Hepatocyte (in vitro differentiated cells): ENCODE results near the gene CHKA. TPM values are rescaled to one million over a fixed set of nuclear protein-coding genes. Genes with fewer than 3 reads are reported as not detected.

Source experiments
- DNase-seq: peaks from one replicate; pipeline ENCODE4 v3.0.0-alpha.2; 2016; ENCODE audit warnings: low spot score
- H2AFZ ChIP-seq: fragments of 200-600 bp; sonication (generic); 2 replicates; pipeline ENCODE4 v1.6.0; 2016; ENCODE audit warnings: antibody characterized with exemption, mild to moderate bottlenecking
- H3K27ac ChIP-seq: fragments of 200-600 bp; sonication (generic); 2 replicates; pipeline ENCODE4 v1.5.1; 2016; ENCODE audit warnings: mild to moderate bottlenecking
- H3K27me3 ChIP-seq: fragments of 200-600 bp; sonication (generic); 2 replicates; pipeline ENCODE4 v1.6.1; 2016
- H3K36me3 ChIP-seq: fragments of 200-600 bp; sonication (generic); replicated peaks from 2 replicates; pipeline ENCODE4 v1.5.1; 2016; ENCODE audit warnings: low read depth; ENCODE audit not compliant: insufficient read depth
- H3K4me1 ChIP-seq: fragments of 200-600 bp; sonication (generic); 2 replicates; pipeline ENCODE4 v1.5.1; 2016; ENCODE audit warnings: mild to moderate bottlenecking, moderate library complexity; ENCODE audit not compliant: insufficient read depth
- H3K4me2 ChIP-seq: fragments of 200-600 bp; sonication (generic); 2 replicates; pipeline ENCODE4 v1.6.0; 2016
- H3K4me3 ChIP-seq: fragments of 200-600 bp; sonication (generic); 2 replicates; pipeline ENCODE4 v1.5.1; 2016; ENCODE audit warnings: mild to moderate bottlenecking
- H3K79me2 ChIP-seq: fragments of 200-600 bp; sonication (generic); 2 replicates; pipeline ENCODE4 v1.6.0; 2017; ENCODE audit warnings: mild to moderate bottlenecking
- H3K9me2 ChIP-seq: fragments of 200-600 bp; sonication (generic); replicated peaks from 2 replicates; pipeline ENCODE4 v1.6.0; 2017; ENCODE audit warnings: mild to moderate bottlenecking; ENCODE audit not compliant: insufficient read depth
- H3K9me3 ChIP-seq: fragments of 200-600 bp; sonication (generic); 2 replicates; pipeline ENCODE4 v1.5.1; 2016; ENCODE audit warnings: low read depth, mild to moderate bottlenecking
- H4K20me1 ChIP-seq: fragments of 200-600 bp; sonication (generic); 2 replicates; pipeline ENCODE4 v1.6.0; 2016; ENCODE audit warnings: mild to moderate bottlenecking; ENCODE audit not compliant: insufficient read depth, poor library complexity, severe bottlenecking
- EZH2 ChIP-seq: fragments of 200-600 bp; sonication (generic); IDR thresholded peaks from 2 replicates; pipeline ENCODE4 v1.6.1; 2016; ENCODE audit warnings: antibody characterized with exemption, mild to moderate bottlenecking, borderline replicate concordance
- EZH2phosphoT487 ChIP-seq: fragments of 200-600 bp; sonication (generic); IDR thresholded peaks from one replicate; pipeline ENCODE4 v1.6.1; 2018; ENCODE audit warnings: antibody characterized with exemption, mild to moderate bottlenecking, low read depth, moderate library complexity; ENCODE audit not compliant: unreplicated experiment, severe bottlenecking
- WGBS: methylation state at CpG from one replicate; pipeline ENCODE4 v1.1.6; 2016; ENCODE audit warnings: low lambda C conversion rate; ENCODE audit errors: missing lambda C conversion rate; 5-methylcytosine and 5-hydroxymethylcytosine counted together
- polyA plus RNA-seq: library from polyadenylated mRNA; unstranded; fragments of >200 nt; fragmentation: Nextera tagmentation; extraction: Ambion mirVana; gene quantifications from 2 replicates; pipeline ENCODE4 v1.2.1, GENCODE V29; 2016
- total RNA-seq: library from RNA; depleted of rRNA; stranded (reverse); fragments of >200 nt; gene quantifications from 2 replicates; pipeline ENCODE4 v1.2.3, GENCODE V29; 2014
- TF ChIP-seq, protein P1 (sequence below): fragments of 200-600 bp; sonication (generic); IDR thresholded peaks from 2 replicates; pipeline ENCODE4 v1.5.1; 2016; ENCODE audit warnings: antibody characterized with exemption, mild to moderate bottlenecking; ENCODE audit not compliant: poor library complexity

Gene CHKA
- total and polyA plus RNA-seq, 2 experiments from 2014 or later: 70.0 to 117 TPM

DNA sequence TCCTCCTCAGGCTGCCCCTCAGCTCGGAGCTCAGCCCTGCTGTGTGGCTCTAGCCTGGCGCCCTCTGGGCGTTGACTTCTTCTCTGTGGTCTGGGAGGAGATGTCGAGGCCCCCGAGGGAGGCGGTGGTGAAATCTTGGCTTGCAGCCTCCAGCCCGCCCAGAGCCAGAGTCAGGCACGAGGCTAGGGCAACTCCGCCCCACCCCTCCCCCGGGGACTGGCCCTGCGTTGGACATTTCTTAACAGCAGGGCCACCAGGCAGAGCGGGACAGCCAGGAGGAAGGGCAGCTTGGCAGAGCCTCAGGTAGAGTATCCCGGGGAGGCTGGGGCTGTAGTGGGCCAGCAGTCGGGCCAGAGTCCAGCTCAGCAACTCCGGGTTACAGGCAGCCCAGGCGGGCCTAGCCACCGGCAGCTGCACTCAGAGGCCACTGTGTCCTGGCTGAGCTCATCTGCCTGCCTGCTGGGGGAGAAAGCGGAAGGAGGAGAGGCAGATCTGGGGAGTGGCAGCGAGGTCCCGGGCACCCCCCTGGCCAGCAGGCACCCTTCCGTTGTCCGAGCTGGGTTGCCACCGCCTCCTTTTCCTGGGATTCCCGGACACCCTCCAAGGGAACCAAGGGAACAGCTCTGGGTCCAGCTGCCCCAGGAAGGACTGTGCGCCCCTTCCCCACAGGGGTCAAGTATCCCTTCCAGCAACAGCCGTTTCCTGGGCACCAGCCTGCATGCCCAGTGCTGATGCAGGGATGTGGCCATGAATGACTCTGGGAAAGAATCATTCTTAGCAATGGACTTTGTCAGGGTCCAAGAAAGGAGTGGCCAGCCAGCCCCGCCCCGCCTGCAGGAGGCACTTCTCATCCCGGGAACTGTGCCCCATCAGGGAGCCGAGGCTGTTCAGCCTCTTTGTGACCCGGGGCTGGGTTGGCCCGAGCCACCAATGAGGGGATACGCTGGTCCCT is 110.8 kb downstream of the CHKA start, which contains the start of gene ALDH3B1:
Gene ALDH3B1, plus strand, starts transcription at position 238 of the 952 bp plus-strand sequence. CDS start 4,971 bp downstream, outside the sequence.
- no peaks in the 10 kb centered on the region for H3K27me3 ChIP-seq
- peaks cover 45% of the 10 kb centered on the region for H3K4me1 ChIP-seq
- no peaks in the 10 kb centered on the region for H4K20me1 ChIP-seq
- peak; percentile 87 for DNase-seq
- H3K9me2 ChIP-seq: no peaks in the 10 kb centered on the region
- no peak within 1 kb of the TSS for H3K4me3 ChIP-seq
- no peak for TF ChIP-seq EZH2phosphoT487
- TF ChIP-seq EZH2: no peak
- TF ChIP-seq, protein P1, sequence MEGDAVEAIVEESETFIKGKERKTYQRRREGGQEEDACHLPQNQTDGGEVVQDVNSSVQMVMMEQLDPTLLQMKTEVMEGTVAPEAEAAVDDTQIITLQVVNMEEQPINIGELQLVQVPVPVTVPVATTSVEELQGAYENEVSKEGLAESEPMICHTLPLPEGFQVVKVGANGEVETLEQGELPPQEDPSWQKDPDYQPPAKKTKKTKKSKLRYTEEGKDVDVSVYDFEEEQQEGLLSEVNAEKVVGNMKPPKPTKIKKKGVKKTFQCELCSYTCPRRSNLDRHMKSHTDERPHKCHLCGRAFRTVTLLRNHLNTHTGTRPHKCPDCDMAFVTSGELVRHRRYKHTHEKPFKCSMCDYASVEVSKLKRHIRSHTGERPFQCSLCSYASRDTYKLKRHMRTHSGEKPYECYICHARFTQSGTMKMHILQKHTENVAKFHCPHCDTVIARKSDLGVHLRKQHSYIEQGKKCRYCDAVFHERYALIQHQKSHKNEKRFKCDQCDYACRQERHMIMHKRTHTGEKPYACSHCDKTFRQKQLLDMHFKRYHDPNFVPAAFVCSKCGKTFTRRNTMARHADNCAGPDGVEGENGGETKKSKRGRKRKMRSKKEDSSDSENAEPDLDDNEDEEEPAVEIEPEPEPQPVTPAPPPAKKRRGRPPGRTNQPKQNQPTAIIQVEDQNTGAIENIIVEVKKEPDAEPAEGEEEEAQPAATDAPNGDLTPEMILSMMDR: no peak
- no peaks in the 10 kb centered on the region for H3K36me3 ChIP-seq
- WGBS: 44% methylated on average over 33 of the region's 33 CpGs
- H3K27ac ChIP-seq: peak within 1 kb of the TSS; percentile 93
- no peak within 1 kb of the TSS for H2AFZ ChIP-seq
- H3K4me2 ChIP-seq: peak within 1 kb of the TSS; percentile 71
- H3K79me2 ChIP-seq: no peaks in the 10 kb centered on the region
- H3K9me3 ChIP-seq: no peaks in the 10 kb centered on the region

DNA sequence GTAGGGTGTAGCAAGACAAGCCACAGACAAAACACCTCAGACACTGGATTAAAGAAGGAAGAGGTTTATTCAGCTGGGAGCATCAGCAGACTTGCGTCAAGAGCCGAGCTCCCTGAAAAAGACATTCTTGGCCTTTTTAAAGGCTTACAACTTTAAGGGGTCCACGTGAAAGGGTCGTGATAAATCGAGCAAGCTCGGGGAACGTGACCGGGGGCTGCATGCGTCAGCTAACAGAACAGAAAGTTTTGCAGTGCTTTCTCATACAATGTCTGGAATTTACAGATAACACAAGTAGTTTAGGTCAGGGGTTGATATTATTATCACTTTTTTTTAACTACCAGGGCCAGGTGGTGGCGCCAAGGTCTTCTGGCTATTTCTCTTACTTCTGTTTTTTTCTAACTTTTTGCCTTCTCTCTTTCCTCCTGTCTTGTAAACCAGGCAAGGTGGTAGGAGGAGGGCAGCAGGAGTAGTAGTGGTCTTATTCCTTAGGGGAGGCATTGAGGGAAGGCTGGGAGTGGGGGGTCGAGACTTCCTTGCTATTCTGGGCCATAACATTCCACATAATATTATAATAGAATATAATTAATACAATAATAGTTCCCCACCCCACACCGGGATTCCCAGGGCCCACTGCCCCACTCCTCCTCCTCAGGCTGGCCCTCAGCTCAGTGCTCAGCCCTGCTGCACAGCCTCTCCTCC is 111.6 kb downstream of the CHKA start:
- H3K4me3 ChIP-seq: no peak overlapping the region
- no peaks in the 10 kb centered on the region for H3K9me2 ChIP-seq
- 68% methylated on average over 12 of the region's 12 CpGs for WGBS
- H3K36me3 ChIP-seq: no peaks in the 10 kb centered on the region
- H3K4me2 ChIP-seq: peak overlapping the region; percentile 71
- H2AFZ ChIP-seq: no peak overlapping the region
- no peak for TF ChIP-seq EZH2
- TF ChIP-seq EZH2phosphoT487: no peak
- TF ChIP-seq, protein P1: peak; percentile 35
- H3K27me3 ChIP-seq: no peaks in the 10 kb centered on the region
- H3K4me1 ChIP-seq: peaks cover 43% of the 10 kb centered on the region
- no peaks in the 10 kb centered on the region for H3K9me3 ChIP-seq
- H3K79me2 ChIP-seq: no peaks in the 10 kb centered on the region
- H4K20me1 ChIP-seq: no peaks in the 10 kb centered on the region
- peak overlapping the region; percentile 93 for H3K27ac ChIP-seq
- no peak for DNase-seq

DNA sequence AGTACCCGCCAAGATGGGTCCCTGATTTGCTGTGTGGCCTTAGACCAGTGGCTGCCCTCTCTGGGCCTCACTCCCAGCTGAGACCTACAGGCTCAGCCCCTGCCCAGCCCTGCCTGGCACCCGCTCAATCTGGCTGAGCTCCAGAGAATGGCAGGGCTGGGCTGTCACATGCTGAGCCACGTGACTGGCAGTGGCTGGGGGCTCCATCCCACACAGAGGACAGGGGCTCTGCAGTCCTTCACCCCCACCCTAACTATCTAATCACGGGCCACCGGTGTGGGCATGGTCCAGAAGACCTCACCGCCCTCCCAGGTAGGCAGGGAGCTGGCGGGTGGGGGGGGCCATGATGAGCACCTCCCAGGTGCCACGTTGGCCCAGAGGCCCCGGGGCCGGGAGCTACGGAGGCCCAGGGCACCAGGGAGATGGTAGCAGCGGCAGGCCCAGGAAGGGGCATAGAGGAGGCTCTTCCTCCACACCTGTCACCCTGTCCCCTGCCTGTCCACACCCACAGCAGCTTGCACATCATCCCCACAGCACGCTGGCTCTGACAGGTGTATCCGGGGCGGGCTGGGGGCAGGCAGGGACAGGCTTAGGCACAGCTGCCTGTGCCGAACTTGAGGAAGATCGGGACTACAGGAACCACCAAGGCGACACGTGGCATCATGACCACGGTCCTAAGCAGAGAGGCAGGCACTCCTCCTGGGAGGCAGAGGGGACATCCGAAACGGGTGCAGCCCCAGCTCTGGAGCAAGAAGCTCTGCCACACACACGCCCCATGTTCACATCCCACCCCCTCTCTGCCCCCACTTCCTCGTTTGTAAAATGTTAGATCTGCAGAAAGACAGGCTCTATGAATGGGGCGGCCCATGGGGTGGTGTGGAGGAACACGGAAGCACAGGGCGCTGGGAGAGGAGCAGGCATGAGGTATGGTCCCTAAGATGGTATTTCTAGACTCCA is 112.5 kb downstream of the CHKA start:
- Histone ChIP-seq H3K4me3 (no peak overlapping the region), H3K27me3 (no peaks in the 10 kb centered on the region), H3K4me1 (peaks cover 34% of the 10 kb centered on the region), H3K4me2 (no peak overlapping the region), H3K9me3 (no peaks in the 10 kb centered on the region), H2AFZ (no peak overlapping the region), H3K36me3 (no peaks in the 10 kb centered on the region), H3K9me2 (no peaks in the 10 kb centered on the region), H3K79me2 (no peaks in the 10 kb centered on the region), H4K20me1 (no peaks in the 10 kb centered on the region), H3K27ac (peak overlapping the region; percentile 93)
- WGBS: 92% methylated on average over 24 of the region's 27 CpGs
- DNase-seq: no peak
- TF ChIP-seq EZH2: no peak
- TF ChIP-seq, protein P1: no peak
- no peak for TF ChIP-seq EZH2phosphoT487
